ENCODE data around the gene MTA1. TPM values are rescaled to one million over a fixed set of nuclear protein-coding genes. Genes with fewer than 3 reads are reported as not detected.

Gene MTA1
- total and polyA plus RNA-seq, 2 of the 8 experiments (the other 6 are each of a cell fraction or from before 2014, with no cell fraction given): 73.9 to 221 TPM

DNA sequence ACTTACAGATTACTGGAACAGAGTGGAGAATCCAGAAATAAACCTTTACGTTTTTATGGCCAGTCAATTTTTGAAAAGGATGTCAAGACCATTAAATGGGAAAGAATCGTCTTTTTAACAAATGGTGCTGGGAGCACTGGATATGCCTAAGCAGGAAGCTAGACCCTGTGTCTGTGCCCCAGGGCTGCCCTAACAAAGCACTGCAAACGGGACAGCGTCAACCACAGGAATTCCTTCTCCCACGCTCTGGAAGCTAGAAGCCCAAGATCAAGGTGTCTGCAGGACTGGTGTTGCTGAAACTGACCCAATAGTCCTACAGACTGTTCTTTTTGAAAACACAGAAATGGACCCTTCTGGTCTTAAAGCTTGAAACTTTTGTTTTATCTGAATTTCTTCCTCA is 97.5 kb downstream of the MTA1 start (continued):
- TF ChIP-seq USF2 (IDR thresholded peaks at IDR 0.05; ENCODE audit: low read length): no peak
- no peak for TF ChIP-seq NANOG (IDR thresholded peaks at IDR 0.05; ENCODE audit: insufficient read depth, low read depth, low read length, poor library complexity, severe bottlenecking)
- no peak for TF ChIP-seq ASH2L (IDR thresholded peaks at IDR 0.05; ENCODE audit: low read length)

All from H1 (cell line).